ENCODE measurements around the gene CTAG1A. TPM values are rescaled to one million over a fixed set of nuclear protein-coding genes. Genes with fewer than 3 reads are reported as not detected.
"Not testable (repeated sequence)": the region's sequence is repeated elsewhere in the genome, so short reads cannot be mapped to it uniquely, and the experiment has no call there.

Gene CTAG1A
- total RNA-seq, 4 donors from 2014 or later: not detected

DNA sequence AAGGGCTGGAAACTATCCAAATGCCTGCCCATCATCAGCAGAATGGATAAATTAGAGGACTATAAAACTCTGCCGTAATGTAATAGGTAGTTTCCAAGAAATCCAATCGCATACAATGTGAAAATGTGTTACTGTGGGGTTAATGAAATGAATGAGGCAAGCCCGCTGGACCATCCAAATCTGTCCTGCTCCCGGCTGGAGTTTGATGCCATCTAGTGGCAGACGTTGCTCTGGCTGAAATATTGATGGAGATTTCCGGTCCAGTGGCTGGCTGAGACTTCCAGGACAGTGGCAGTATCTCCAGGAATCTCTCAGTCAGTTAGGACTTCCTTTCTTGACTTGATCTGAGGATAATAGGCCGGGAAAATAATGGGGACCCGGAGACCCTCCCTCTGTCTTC, 1.9 kb upstream of the CTAG1A start:
- H3K4me3 ChIP-seq (ENCODE audit: low read depth, poor library complexity, severe bottlenecking); DNase-seq (ENCODE audit: low spot score in 2 of 2); intact Hi-C loops (cut with DNase I; ENCODE audit: low total_unique reads): not testable (repeated sequence)
- WGBS, 2 donors: no CpG with 5 or more reads among the region's 8 CpGs

DNA sequence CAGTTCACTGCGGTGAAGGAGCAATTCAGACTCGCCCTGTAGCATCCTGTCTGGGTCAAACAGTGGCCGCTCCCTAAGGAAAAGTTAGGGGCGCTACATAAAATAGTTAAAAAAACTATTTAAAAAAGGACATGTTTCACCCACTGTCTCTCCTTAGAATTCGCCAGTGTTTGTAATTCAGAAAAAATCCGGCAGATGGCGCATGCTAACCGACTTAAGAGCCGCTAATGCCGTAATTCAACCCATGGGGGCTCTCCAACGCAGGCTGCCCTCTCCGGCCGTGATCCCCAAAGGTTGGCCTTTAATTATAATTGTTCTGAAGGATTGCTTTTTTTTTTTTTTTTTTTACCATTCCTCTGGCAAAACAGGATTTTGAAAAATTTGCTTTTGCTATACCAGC, 5.5 kb downstream of the CTAG1A start:
- 8% methylated on average over 4 of the region's 13 CpGs; no CpG with 5 or more reads in 1 of the 2 donors for WGBS, 2 donors
- intact Hi-C loops (cut with DNase I; ENCODE audit: low total_unique reads); DNase-seq (ENCODE audit: low spot score in 2 of 2); H3K4me3 ChIP-seq (ENCODE audit: low read depth, poor library complexity, severe bottlenecking): not testable (repeated sequence)

DNA sequence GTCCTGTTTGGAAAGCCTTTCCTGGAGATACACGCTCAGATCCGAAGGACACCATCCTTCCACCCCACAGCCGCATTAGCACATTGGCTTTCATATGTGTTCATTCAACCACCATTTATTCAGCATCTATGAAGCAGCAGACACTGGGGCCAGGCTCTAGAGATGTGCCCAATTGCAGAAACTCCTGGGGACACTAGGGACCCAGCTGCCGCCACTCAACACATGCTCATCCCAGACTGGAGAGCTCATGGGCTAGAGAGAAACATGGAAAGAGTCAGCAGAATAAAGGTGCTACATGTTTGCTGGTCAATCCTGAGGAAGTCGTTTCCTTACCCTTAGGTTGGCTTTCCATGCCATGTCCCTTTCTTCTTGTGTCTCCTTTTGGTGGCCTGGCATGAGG, 7.6 kb downstream of the CTAG1A start:
- peak in 1 of 2 donors; percentile 57 for DNase-seq (ENCODE audit: low spot score in 2 of 2)
- intact Hi-C loops (cut with DNase I; ENCODE audit: low total_unique reads): no loop called here
- no peak for TF ChIP-seq POLR2A (IDR thresholded peaks at IDR 0.05)
- TF ChIP-seq, protein P1, sequence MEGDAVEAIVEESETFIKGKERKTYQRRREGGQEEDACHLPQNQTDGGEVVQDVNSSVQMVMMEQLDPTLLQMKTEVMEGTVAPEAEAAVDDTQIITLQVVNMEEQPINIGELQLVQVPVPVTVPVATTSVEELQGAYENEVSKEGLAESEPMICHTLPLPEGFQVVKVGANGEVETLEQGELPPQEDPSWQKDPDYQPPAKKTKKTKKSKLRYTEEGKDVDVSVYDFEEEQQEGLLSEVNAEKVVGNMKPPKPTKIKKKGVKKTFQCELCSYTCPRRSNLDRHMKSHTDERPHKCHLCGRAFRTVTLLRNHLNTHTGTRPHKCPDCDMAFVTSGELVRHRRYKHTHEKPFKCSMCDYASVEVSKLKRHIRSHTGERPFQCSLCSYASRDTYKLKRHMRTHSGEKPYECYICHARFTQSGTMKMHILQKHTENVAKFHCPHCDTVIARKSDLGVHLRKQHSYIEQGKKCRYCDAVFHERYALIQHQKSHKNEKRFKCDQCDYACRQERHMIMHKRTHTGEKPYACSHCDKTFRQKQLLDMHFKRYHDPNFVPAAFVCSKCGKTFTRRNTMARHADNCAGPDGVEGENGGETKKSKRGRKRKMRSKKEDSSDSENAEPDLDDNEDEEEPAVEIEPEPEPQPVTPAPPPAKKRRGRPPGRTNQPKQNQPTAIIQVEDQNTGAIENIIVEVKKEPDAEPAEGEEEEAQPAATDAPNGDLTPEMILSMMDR (IDR thresholded peaks at IDR 0.05): no peak
- no peak overlapping the region for H3K4me3 ChIP-seq (ENCODE audit: low read depth, poor library complexity, severe bottlenecking)
- 85 to 93% methylated on average over 5 of the region's 5 CpGs for WGBS, 2 donors

DNA sequence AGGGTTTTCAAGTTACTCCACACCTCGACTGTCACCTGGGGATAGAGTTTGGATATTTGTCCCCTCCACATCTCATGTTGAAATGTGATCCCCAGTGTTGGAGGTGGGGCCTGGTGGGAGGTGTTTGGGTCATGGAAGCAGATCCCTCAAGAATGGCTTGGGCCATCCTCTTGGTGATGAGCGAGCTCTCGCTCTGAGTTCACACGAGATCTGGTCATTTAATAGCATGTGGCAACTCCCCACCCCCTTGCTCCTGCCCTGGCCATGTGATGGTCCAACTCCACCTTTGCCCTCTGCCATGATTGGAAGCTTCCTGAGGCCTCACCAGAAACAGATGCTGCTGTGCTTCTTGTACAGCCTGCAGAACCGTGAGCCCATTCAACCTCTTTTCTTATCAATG, 8.3 kb downstream of the CTAG1A start:
- peak in 1 of 2 donors; percentile 54 for DNase-seq (ENCODE audit: low spot score in 2 of 2)
- no peak for TF ChIP-seq POLR2A (IDR thresholded peaks at IDR 0.05)
- TF ChIP-seq, protein P1 (IDR thresholded peaks at IDR 0.05): no peak
- H3K4me3 ChIP-seq (ENCODE audit: low read depth, poor library complexity, severe bottlenecking): no peak overlapping the region
- intact Hi-C loops (cut with DNase I; ENCODE audit: low total_unique reads): no loop called here
- WGBS, 2 donors: 84 to 95% methylated on average over 5 of the region's 5 CpGs

DNA sequence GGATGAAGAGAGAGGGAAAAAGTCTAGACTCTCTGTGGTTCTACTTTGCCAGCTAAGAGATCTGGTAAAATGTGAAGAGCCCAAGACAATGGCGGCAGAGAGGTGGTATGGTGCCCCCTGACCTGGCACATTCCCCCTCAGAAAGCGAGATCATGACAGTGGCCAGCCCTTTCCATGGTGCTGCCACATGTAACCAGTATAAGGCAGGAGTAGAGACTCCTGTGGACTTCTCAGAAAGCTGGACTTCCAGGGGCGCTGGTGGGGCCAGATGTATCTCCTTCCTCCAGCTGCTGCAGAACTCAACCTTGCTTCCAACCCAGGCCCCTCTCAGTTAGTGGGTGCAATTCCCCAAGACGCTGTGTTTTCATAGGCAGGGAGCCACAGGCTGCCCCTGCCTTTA, 9.6 kb downstream of the CTAG1A start:
- H3K4me3 ChIP-seq (ENCODE audit: low read depth, poor library complexity, severe bottlenecking): no peak overlapping the region
- intact Hi-C loops (cut with DNase I; ENCODE audit: low total_unique reads): no loop called here
- DNase-seq (ENCODE audit: low spot score in 2 of 2): peak in 1 of 2 donors; percentile 29
- TF ChIP-seq, protein P1 (IDR thresholded peaks at IDR 0.05): no peak
- no peak for TF ChIP-seq POLR2A (IDR thresholded peaks at IDR 0.05)
- WGBS, 2 donors: 73 to 86% methylated on average over 3 to 4 of the region's 4 CpGs

DNA sequence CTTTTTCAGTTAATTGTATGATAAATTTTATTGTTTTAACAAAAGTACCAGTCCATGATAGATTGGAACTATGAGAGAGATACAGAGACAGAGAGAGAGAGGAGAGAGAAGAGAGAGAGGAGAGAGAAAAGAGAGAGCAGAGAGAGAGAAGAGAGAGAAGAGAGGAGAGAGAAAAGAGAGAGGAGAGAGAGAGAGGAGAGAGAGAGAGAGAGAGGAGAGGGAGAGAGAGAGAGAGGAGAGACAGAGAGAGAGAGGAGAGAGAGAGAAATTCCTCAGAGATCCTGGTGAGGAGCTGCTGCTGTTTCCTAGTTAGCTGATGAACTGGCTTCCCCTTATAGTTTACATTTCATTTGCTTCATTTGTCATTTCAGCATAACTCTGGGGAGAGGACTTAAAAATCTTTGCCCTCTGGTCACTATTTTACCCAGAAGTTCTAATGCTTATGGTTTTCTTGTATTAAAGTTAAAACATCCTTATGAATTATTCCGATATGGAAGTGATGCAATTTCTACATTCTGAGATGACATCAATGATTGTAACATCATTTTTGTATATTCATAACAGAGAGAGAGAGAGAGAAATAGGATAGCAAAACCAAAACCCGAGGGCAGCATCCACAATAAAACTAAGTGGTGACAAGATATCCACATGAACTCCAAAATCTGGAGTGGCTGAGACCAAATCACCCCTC, 10.8 kb downstream of the CTAG1A start:
- 29 to 43% methylated on average over 2 of the region's 2 CpGs for WGBS, 2 donors
- DNase-seq (ENCODE audit: low spot score in 2 of 2): no peak
- intact Hi-C loops (cut with DNase I; ENCODE audit: low total_unique reads): no loop called here
- H3K4me3 ChIP-seq (ENCODE audit: low read depth, poor library complexity, severe bottlenecking): no peak overlapping the region
- TF ChIP-seq, protein P1 (IDR thresholded peaks at IDR 0.05): no peak

Data from lower leg skin (tissue), 4 donors.